HCT116 (cell line): ENCODE results near the gene COBL. TPM values are rescaled to one million over a fixed set of nuclear protein-coding genes. Genes with fewer than 3 reads are reported as not detected.

Experiments used
- ATAC-seq: fragments of 200-7000 bp; cut with Tn5 transposase; 2 replicates; pipeline ENCODE4 v1.9.1; 2020; ENCODE audit warnings: mild to moderate bottlenecking, moderate library complexity
- BruUV-seq: library from RNA; stranded (reverse); fragments of 400-500 nt; replicated peaks from 2 replicates; lab custom pipeline; 2021; lab: Mats Ljungman, UMichigan
- CTCF ChIA-PET: fragments of 300-600 bp; sonication (Branson Sonifier 250); formaldehyde crosslinking; loops from one replicate; lab custom pipeline; 2021; ENCODE audit warnings: antibody characterized with exemption; lab: Charles Lee
- POLR2A ChIA-PET: fragments of 300-600, 350-600 bp; sonication (Branson Sonifier 250); formaldehyde crosslinking; loops from one replicate; lab custom pipeline; 2021; ENCODE audit warnings: antibody characterized with exemption; lab: Charles Lee
- RAD21 ChIA-PET, 2 experiments: fragments of 300-600 bp; sonication (Branson Sonifier 250); formaldehyde crosslinking; loops; one replicate each; lab custom pipeline; 2023; ENCODE audit warnings: low total read pairs in 2 of 2; ENCODE audit not compliant: uncharacterized antibody in 2 of 2, unreplicated experiment in 2 of 2, low non-redundant PET in 1 of 2; lab: Charles Lee
- DNase-seq: peaks from one replicate; pipeline ENCODE4 v3.0.0-alpha.2; 2010; ENCODE audit warnings: low read depth, low spot score
- H2AFZ ChIP-seq: fragments of 200-600 bp; shearing (Covaris generic), sonication (generic); 2 replicates; pipeline ENCODE4 v1.6.1; 2017; ENCODE audit warnings: low read depth, mixed run types, mixed read lengths, antibody characterized with exemption, low read length; ENCODE audit not compliant: poor library complexity, severe bottlenecking
- H3K27ac ChIP-seq: 2 replicates; pipeline ENCODE4 v1.5.1; 2012; ENCODE audit warnings: low read depth, low read length
- H3K27me3 ChIP-seq: fragments of 200-600 bp; sonication (generic); 2 replicates; pipeline ENCODE4 v1.6.1; 2016; ENCODE audit warnings: mixed run types, low read length, mixed read lengths; ENCODE audit not compliant: insufficient read depth
- H3K36me3 ChIP-seq, 2 experiments: fragments of 200-500 bp in 1 of 2; fragments of 200-600 bp in 1 of 2; sonication (Bioruptor generic) in 1 of 2; sonication (generic) in 1 of 2; 2 replicates each; pipeline versions ENCODE4 v1.5.1 to v1.6.1; 2014 to 2016; ENCODE audit warnings: low read length in 2 of 2, inconsistent platforms in 1 of 2, mixed read lengths in 1 of 2, mixed run types in 1 of 2; ENCODE audit not compliant: insufficient read depth in 2 of 2, control insufficient read depth in 1 of 2
- H3K4me1 ChIP-seq, 2 experiments: fragments of 200-600 bp in 1 of 2; sonication (generic) in 1 of 2; 2 replicates each; pipeline versions ENCODE4 v1.5.1 to v1.6.1; 2012 to 2017; ENCODE audit warnings: low read length in 2 of 2, inconsistent platforms in 1 of 2, mild to moderate bottlenecking in 1 of 2, mixed read lengths in 1 of 2, mixed run types in 1 of 2, moderate library complexity in 1 of 2; ENCODE audit not compliant: insufficient read depth in 2 of 2, control insufficient read depth in 1 of 2
- H3K4me2 ChIP-seq: fragments of 200-600 bp; sonication (generic); 2 replicates; pipeline ENCODE4 v1.6.1; 2017; ENCODE audit warnings: mixed run types, low read length, mixed read lengths
- H3K4me3 ChIP-seq, 2 experiments: fragments of 200-600 bp in 1 of 2; sonication (generic) in 1 of 2; replicated peaks in 1 of 2; 2 replicates each; pipeline ENCODE4 v1.5.1; 2011 to 2016; ENCODE audit warnings: low read length in 2 of 2, control low read depth in 1 of 2, low read depth in 1 of 2, mild to moderate bottlenecking in 1 of 2, mixed read lengths in 1 of 2, mixed run types in 1 of 2
- H3K79me2 ChIP-seq: fragments of 200-600 bp; sonication (generic); 2 replicates; pipeline ENCODE4 v1.6.1; 2017; ENCODE audit warnings: mild to moderate bottlenecking, mixed run types, low read length, moderate library complexity, mixed read lengths; ENCODE audit not compliant: insufficient read depth
- H3K9ac ChIP-seq: fragments of 200-600 bp; sonication (generic); 2 replicates; pipeline ENCODE4 v1.6.1; 2016; ENCODE audit warnings: low read length, mixed read lengths
- H3K9me2 ChIP-seq: fragments of 200-600 bp; sonication (generic), shearing (Covaris generic); 2 replicates; pipeline ENCODE4 v1.6.1; 2017; ENCODE audit warnings: mixed run types, mild to moderate bottlenecking, moderate library complexity; ENCODE audit not compliant: insufficient read depth
- H3K9me3 ChIP-seq, 2 experiments: fragments of 200-500 bp in 1 of 2; fragments of 200-600 bp in 1 of 2; sonication (Bioruptor generic) in 1 of 2; sonication (generic) in 1 of 2; 2 replicates each; pipeline ENCODE4 v1.6.1; 2014 to 2017; ENCODE audit warnings: low read length in 2 of 2, mixed read lengths in 2 of 2, inconsistent platforms in 1 of 2, low read depth in 1 of 2, mild to moderate bottlenecking in 1 of 2, mixed run types in 1 of 2, moderate library complexity in 1 of 2; ENCODE audit not compliant: control insufficient read depth in 1 of 2, insufficient read depth in 1 of 2
- H4K20me1 ChIP-seq: fragments of 200-600 bp; sonication (generic), shearing (Covaris generic); 2 replicates; pipeline ENCODE4 v1.6.1; 2017; ENCODE audit warnings: mixed run types, mild to moderate bottlenecking, moderate library complexity; ENCODE audit not compliant: insufficient read depth
- ATF3 ChIP-seq: IDR thresholded peaks from 2 replicates; pipeline ENCODE4 v1.6.1; 2012
- CBX3 ChIP-seq: IDR thresholded peaks from 2 replicates; pipeline ENCODE4 v1.6.1; 2012; ENCODE audit warnings: low read depth
- CEBPB ChIP-seq: IDR thresholded peaks from 2 replicates; pipeline ENCODE4 v1.6.1; 2012; ENCODE audit warnings: low read depth
- CTCF ChIP-seq, 3 experiments: fragments of 200-600 bp in 1 of 3; sonication (generic) in 1 of 3; IDR thresholded peaks in 2 of 3; conservative IDR thresholded peaks in 1 of 3; 2 replicates each; pipeline ENCODE4 v1.5.1; 2012 to 2017; ENCODE audit warnings: low read depth in 2 of 3, low read length in 2 of 3, antibody characterized with exemption in 1 of 3, borderline replicate concordance in 1 of 3, control low read depth in 1 of 3, mild to moderate bottlenecking in 1 of 3, mixed read lengths in 1 of 3, mixed run types in 1 of 3, moderate library complexity in 1 of 3; ENCODE audit not compliant: insufficient read depth in 1 of 3
- EGR1 ChIP-seq: IDR thresholded peaks from 2 replicates; pipeline ENCODE4 v1.6.1; 2012; ENCODE audit warnings: low read depth
- EZH2 ChIP-seq: fragments of 200-600 bp; sonication (generic); IDR thresholded peaks from 2 replicates; pipeline ENCODE4 v1.6.1; 2017; ENCODE audit warnings: antibody characterized with exemption, mixed run types
- EZH2phosphoT487 ChIP-seq: fragments of 200-600 bp; IDR thresholded peaks from 2 replicates; pipeline ENCODE4 v1.6.1; 2018; ENCODE audit warnings: antibody characterized with exemption, borderline replicate concordance
- FOSL1 ChIP-seq: IDR thresholded peaks from 2 replicates; pipeline ENCODE4 v1.6.1; 2012; ENCODE audit warnings: low read depth
- JUND ChIP-seq: IDR thresholded peaks from 2 replicates; pipeline ENCODE4 v1.6.1; 2012
- MAX ChIP-seq: IDR thresholded peaks from 2 replicates; pipeline ENCODE4 v1.6.1; 2012
- POLR2AphosphoS5 ChIP-seq: IDR thresholded peaks from 2 replicates; pipeline ENCODE4 v1.6.1; 2011; ENCODE audit warnings: mild to moderate bottlenecking, low read depth, low read length, moderate library complexity
- REST ChIP-seq: IDR thresholded peaks from 2 replicates; pipeline ENCODE4 v1.6.1; 2012; ENCODE audit warnings: low read depth
- SIN3A ChIP-seq: IDR thresholded peaks from 2 replicates; pipeline ENCODE4 v1.6.1; 2012; ENCODE audit warnings: low read depth
- SP1 ChIP-seq: IDR thresholded peaks from 2 replicates; pipeline ENCODE4 v1.6.1; 2012; ENCODE audit warnings: low read depth
- SRF ChIP-seq: IDR thresholded peaks from 2 replicates; pipeline ENCODE4 v1.6.1; 2012; ENCODE audit warnings: low read depth
- YY1 ChIP-seq: IDR thresholded peaks from 2 replicates; pipeline ENCODE4 v1.6.1; 2011; ENCODE audit warnings: low read length, low read depth, moderate library complexity, mild to moderate bottlenecking; ENCODE audit not compliant: insufficient replicate concordance; ENCODE audit errors: extremely low read depth
- ZBTB33 ChIP-seq: IDR thresholded peaks from 2 replicates; pipeline ENCODE4 v1.6.1; 2011; ENCODE audit warnings: mild to moderate bottlenecking, low read length, moderate library complexity; ENCODE audit not compliant: insufficient replicate concordance; ENCODE audit errors: extremely low read depth
- ZFX ChIP-seq: fragments of 450-650 bp; IDR thresholded peaks from 2 replicates; pipeline ENCODE4 v1.6.1; 2017
- ZNF274 ChIP-seq: fragments of 200-500 bp; sonication (Bioruptor generic); IDR thresholded peaks from 2 replicates; pipeline ENCODE4 v1.6.1; 2014; ENCODE audit warnings: mild to moderate bottlenecking, low read depth, low read length, inconsistent platforms
- intact Hi-C: fragments of 100-400 bp; cut with micrococcal nuclease; formaldehyde crosslinking; loops from 2 replicates; pipeline ENCODE4 v1.10.0; 2022
- total RNA-seq: library from RNA; stranded (reverse); gene quantifications from one replicate; pipeline ENCODE4 v1.2.1, GENCODE V29; 2021; ENCODE audit not compliant: unreplicated experiment

Gene COBL
- total RNA-seq, 1 experiment from 2014 or later, result 19.3 TPM

GRCh38 chr7:51059504-51060142, 257.0 kb downstream of the COBL start:
- TF ChIP-seq ZNF274 (no peak), JUND (no peak), SIN3A (no peak), ZBTB33 (no peak), CBX3 (no peak), CEBPB (no peak), EZH2phosphoT487 (no peak), SRF (no peak), CTCF (IDR thresholded peaks at IDR 0.05 in 2 of 3, conservative IDR thresholded peaks at IDR 0.05 in 1 of 3; ENCODE audit: borderline replicate concordance in 1 of 3, insufficient read depth in 1 of 3, low read depth in 2 of 3, low read length in 2 of 3) (no peak), ATF3 (no peak), POLR2AphosphoS5 (no peak), EZH2 (no peak), YY1 (no peak), ZFX (no peak), FOSL1 (no peak), MAX (no peak), SP1 (no peak), REST (no peak), EGR1 (no peak)
- DNase-seq (no peak), ATAC-seq (no peak)
- H3K27me3 ChIP-seq, result no peaks in the 10 kb centered on the region
- POLR2A ChIA-PET, result no interaction called here
- no TSS peak for BruUV-seq
- H4K20me1 ChIP-seq, result no peaks in the 10 kb centered on the region
- no peak overlapping the region for H3K9ac ChIP-seq
- intact Hi-C loops, result no loop called here
- no peak overlapping the region for H3K4me3 ChIP-seq
- no peaks in the 10 kb centered on the region for H3K9me3 ChIP-seq
- H3K4me1 ChIP-seq, result no peaks in the 10 kb centered on the region
- H2AFZ ChIP-seq, result no peak overlapping the region
- RAD21 ChIA-PET, result no interaction called here
- no peak overlapping the region for H3K27ac ChIP-seq
- CTCF ChIA-PET, result no interaction called here
- H3K36me3 ChIP-seq, result no peaks in the 10 kb centered on the region
- H3K9me2 ChIP-seq, result no peaks in the 10 kb centered on the region
- H3K4me2 ChIP-seq, result no peak overlapping the region
- no peaks in the 10 kb centered on the region for H3K79me2 ChIP-seq
